GM23338 (cell line): ENCODE data around the gene KCNIP3. TPM values are rescaled to one million over a fixed set of nuclear protein-coding genes. Genes with fewer than 3 reads are reported as not detected.
A peak's percentile ranks its signal among the peaks of the same experiment; 100 is the strongest.

ENCODE experiments used
- ATAC-seq: fragments of 200-7000 bp; cut with Tn5 transposase; 3 replicates; pipeline ENCODE4 v1.9.1; 2020
- DNase-seq: peaks from one replicate; pipeline ENCODE4 v3.0.0-alpha.2; 2015; ENCODE audit warnings: low spot score
- H2AFZ ChIP-seq: fragments of 200-600 bp; sonication (generic); 2 replicates; pipeline ENCODE4 v1.8.0; 2016; ENCODE audit warnings: antibody characterized with exemption, mild to moderate bottlenecking, moderate library complexity
- H3F3A ChIP-seq: fragments of 200-600 bp; sonication (generic); replicated peaks from 2 replicates; pipeline ENCODE4 v1.8.0; 2017; ENCODE audit warnings: antibody characterized with exemption, mixed run types, low read depth
- H3K27ac ChIP-seq: fragments of 200-600 bp; sonication (generic); 2 replicates; pipeline ENCODE4 v1.6.1; 2016; ENCODE audit warnings: low read depth
- H3K27me3 ChIP-seq: fragments of 200-600 bp; sonication (generic); 2 replicates; pipeline ENCODE4 v1.8.0; 2016; ENCODE audit warnings: mild to moderate bottlenecking, mixed run types, moderate library complexity; ENCODE audit not compliant: insufficient read depth
- H3K36me3 ChIP-seq: fragments of 200-600 bp; sonication (generic); 2 replicates; pipeline ENCODE4 v1.8.0; 2016; ENCODE audit warnings: mild to moderate bottlenecking; ENCODE audit not compliant: insufficient read depth
- H3K4me1 ChIP-seq: fragments of 200-600 bp; sonication (generic); 2 replicates; pipeline ENCODE4 v1.8.0; 2016; ENCODE audit warnings: mild to moderate bottlenecking, moderate library complexity; ENCODE audit not compliant: insufficient read depth
- H3K4me2 ChIP-seq: fragments of 200-600 bp; sonication (generic); 2 replicates; pipeline ENCODE4 v1.7.1; 2017; ENCODE audit warnings: mixed run types
- H3K4me3 ChIP-seq: fragments of 200-600 bp; sonication (generic); 2 replicates; pipeline ENCODE4 v1.6.1; 2016; ENCODE audit warnings: mixed run types
- H3K79me2 ChIP-seq: fragments of 200-600 bp; sonication (generic); replicated peaks from 2 replicates; pipeline ENCODE4 v1.8.0; 2017; ENCODE audit warnings: mild to moderate bottlenecking; ENCODE audit not compliant: insufficient read depth
- H3K9me2 ChIP-seq: fragments of 200-600 bp; sonication (generic); 2 replicates; pipeline ENCODE4 v1.8.0; 2017; ENCODE audit not compliant: insufficient read depth
- H4K20me1 ChIP-seq: fragments of 200-600 bp; sonication (generic); replicated peaks from 2 replicates; pipeline ENCODE4 v1.8.0; 2017; ENCODE audit warnings: mild to moderate bottlenecking; ENCODE audit not compliant: insufficient read depth
- H3K27ac Mint-ChIP-seq: 2 replicates; pipeline ENCODE4 v1.8.0; 2020; ENCODE audit warnings: inconsistent platforms, mild to moderate bottlenecking, moderate library complexity, mixed read lengths
- H3K27me3 Mint-ChIP-seq: 3 replicates; pipeline ENCODE4 v1.8.0; 2022; ENCODE audit warnings: low read depth, mild to moderate bottlenecking, moderate library complexity, mixed read lengths, inconsistent platforms; ENCODE audit not compliant: insufficient read depth, poor library complexity
- H3K36me3 Mint-ChIP-seq: 3 replicates; pipeline ENCODE4 v1.8.0; 2021; ENCODE audit warnings: low read depth, mild to moderate bottlenecking, inconsistent platforms, moderate library complexity, mixed read lengths
- H3K4me1 Mint-ChIP-seq: 3 replicates; pipeline ENCODE4 v1.8.0; 2020; ENCODE audit warnings: mild to moderate bottlenecking, inconsistent platforms, mixed read lengths
- H3K4me3 Mint-ChIP-seq: 3 replicates; pipeline ENCODE4 v1.8.0; 2021; ENCODE audit warnings: moderate library complexity, mild to moderate bottlenecking, inconsistent platforms, mixed read lengths
- H3K9me3 Mint-ChIP-seq: 3 replicates; pipeline ENCODE4 v1.8.0; 2020; ENCODE audit warnings: moderate library complexity, mild to moderate bottlenecking, inconsistent platforms, mixed read lengths
- CREB1 ChIP-seq: fragments of 250-450 bp; sonication (Bioruptor Pico); IDR thresholded peaks from 2 replicates; pipeline ENCODE4 v1.5.0; 2020; ENCODE audit warnings: low read depth, mild to moderate bottlenecking, moderate library complexity
- CTCF ChIP-seq, 2 experiments: fragments of 200-600 bp in 1 of 2; sonication (generic) in 1 of 2; conservative IDR thresholded peaks; 2 replicates each; pipeline versions ENCODE4 v1.5.1 to v1.6.1; 2016 to 2017; ENCODE audit warnings: antibody characterized with exemption in 2 of 2, low read depth in 2 of 2, mild to moderate bottlenecking in 2 of 2, moderate library complexity in 1 of 2
- EZH2phosphoT487 ChIP-seq: fragments of 200-600 bp; sonication (generic); IDR thresholded peaks from one replicate; pipeline ENCODE4 v1.8.1; 2018; ENCODE audit warnings: antibody characterized with exemption; ENCODE audit not compliant: unreplicated experiment
- NANOG ChIP-seq: IDR thresholded peaks from 2 replicates; pipeline ENCODE4 v1.6.1; 2016; ENCODE audit warnings: antibody characterized with exemption, borderline replicate concordance
- POLR2AphosphoS5 ChIP-seq: IDR thresholded peaks from 2 replicates; pipeline ENCODE4 v1.6.1; 2016; ENCODE audit warnings: antibody characterized with exemption, low read depth
- REST ChIP-seq: IDR thresholded peaks from one replicate; pipeline ENCODE4 v1.6.1; 2018; ENCODE audit warnings: antibody characterized with exemption; ENCODE audit not compliant: unreplicated experiment
- polyA plus RNA-seq: library from polyadenylated mRNA; unstranded; fragments of >200 nt; fragmentation: Nextera tagmentation; extraction: Ambion mirVana; gene quantifications from 2 replicates; pipeline ENCODE4 v1.2.1, GENCODE V29; 2016
- total RNA-seq: library from RNA; depleted of rRNA; stranded (reverse); fragments of >200 nt; shearing (Covaris generic); gene quantifications from 2 replicates; pipeline ENCODE4 v1.2.3, GENCODE V29; 2014

Gene KCNIP3
- total and polyA plus RNA-seq, 2 experiments from 2014 or later = 0.32 to 0.83 TPM

- Histone ChIP-seq H3K36me3 (no peaks in the 10 kb centered on the region), H3K27ac (no peak overlapping the region), H3K27me3 (no peaks in the 10 kb centered on the region), H3F3A (no peaks in the 10 kb centered on the region), H3K4me2 (no peak overlapping the region), H3K4me3 (no peak overlapping the region), H4K20me1 (no peaks in the 10 kb centered on the region), H3K4me1 (no peaks in the 10 kb centered on the region), H3K9me2 (peaks cover 3% of the 10 kb centered on the region; the same call in 1 of the 2 replicates), H3K79me2 (no peaks in the 10 kb centered on the region), H2AFZ (no peak overlapping the region; the same call in 1 of the 2 replicates)
- Mint-ChIP-seq H3K36me3 (no peaks in the 10 kb centered on the region), H3K27me3 (peaks cover 11% of the 10 kb centered on the region), H3K4me1 (peaks cover 3% of the 10 kb centered on the region; the same call in 1 of the 3 replicates), H3K27ac (no peak overlapping the region), H3K9me3 (no peaks in the 10 kb centered on the region; the same call in 1 of the 3 replicates), H3K4me3 (no peak overlapping the region)
- DNase-seq = no peak
- ATAC-seq = peak; percentile 23; the same call in 1 of the 3 replicates
- TF ChIP-seq EZH2phosphoT487 = no peak
- peak in 1 of 2 experiments; percentile 18; a peak in 1 of 4 replicates for TF ChIP-seq CTCF (conservative IDR thresholded peaks at IDR 0.05; ENCODE audit: low read depth in 2 of 2)
Measured at GRCh38 chr2:95329891-95330793, 33.0 kb downstream of the KCNIP3 start.

- no peak overlapping the region for H3K4me2 ChIP-seq
- Mint-ChIP-seq H3K9me3 (no peaks in the 10 kb centered on the region; the same call in 2 of the 3 replicates), H3K4me1 (peaks cover 3% of the 10 kb centered on the region; the same call in 1 of the 3 replicates), H3K4me3 (no peak overlapping the region), H3K27ac (no peak overlapping the region), H3K36me3 (no peaks in the 10 kb centered on the region), H3K27me3 (peaks cover 11% of the 10 kb centered on the region)
- no peaks in the 10 kb centered on the region for H3K27me3 ChIP-seq
- peaks cover 3% of the 10 kb centered on the region; the same call in 1 of the 2 replicates for H3K9me2 ChIP-seq
- H3K36me3 ChIP-seq = no peaks in the 10 kb centered on the region
- ATAC-seq (no peak), DNase-seq (no peak)
- no peak overlapping the region; the same call in 1 of the 2 replicates for H2AFZ ChIP-seq
- H3K79me2 ChIP-seq = no peaks in the 10 kb centered on the region
- no peaks in the 10 kb centered on the region for H4K20me1 ChIP-seq
- H3K4me1 ChIP-seq = no peaks in the 10 kb centered on the region
- no peak overlapping the region for H3K27ac ChIP-seq
- no peak overlapping the region for H3K4me3 ChIP-seq
- H3F3A ChIP-seq = no peaks in the 10 kb centered on the region
- TF ChIP-seq NANOG (no peak), REST (no peak), CREB1 (CRISPR knock-in tag) (no peak), CTCF (conservative IDR thresholded peaks at IDR 0.05; ENCODE audit: low read depth in 2 of 2) (no peak), POLR2AphosphoS5 (no peak)
Measured at GRCh38 chr2:95330794-95331338, 33.7 kb downstream of the KCNIP3 start.
